K562 (cell line): ENCODE data around the gene RFC2. TPM values are rescaled to one million over a fixed set of nuclear protein-coding genes. Genes with fewer than 3 reads are reported as not detected.

Source experiments
- ELF2 ChIP-seq: fragments of 250-450 bp; sonication (Bioruptor Pico); IDR thresholded peaks from 2 replicates; pipeline ENCODE4 v1.5.0; 2021; ENCODE audit warnings: mild to moderate bottlenecking
- GABPA ChIP-seq: fragments of 200-800 bp; sonication (Bioruptor generic); conservative IDR thresholded peaks from 2 replicates; pipeline ENCODE4 v1.6.1; 2016; ENCODE audit warnings: low read depth, missing genetic modification characterization, missing compliant biosample characterization
- GTF2E2 ChIP-seq: fragments of 200-800 bp; sonication (Bioruptor generic); IDR thresholded peaks from 2 replicates; pipeline ENCODE4 v1.6.1; 2016; ENCODE audit warnings: missing genetic modification characterization, missing compliant biosample characterization
- HCFC1 ChIP-seq: IDR thresholded peaks from 2 replicates; pipeline ENCODE4 v1.6.1; 2012; ENCODE audit warnings: low read depth, low read length, improper control_type of control experiment
- HES1 ChIP-seq: fragments of 450-650 bp; IDR thresholded peaks from 2 replicates; pipeline ENCODE4 v1.6.1; 2016; ENCODE audit warnings: low read depth, mild to moderate bottlenecking, moderate library complexity
- HMG20A ChIP-seq: fragments of 450-650 bp; formaldehyde crosslinking; conservative IDR thresholded peaks from 2 replicates; pipeline ENCODE4 v1.4.0; 2020; ENCODE audit warnings: mild to moderate bottlenecking, mixed read lengths
- JUNB ChIP-seq: fragments of 450-650 bp; formaldehyde crosslinking; conservative IDR thresholded peaks from 2 replicates; pipeline ENCODE4 v1.4.0; 2020; ENCODE audit warnings: mild to moderate bottlenecking
- KDM4B ChIP-seq, 2 experiments: fragments of 450-650 bp in 1 of 2; sonication (generic) in 1 of 2; IDR thresholded peaks; 2 replicates each; pipeline ENCODE4 v1.6.1; 2016 to 2017; ENCODE audit warnings: borderline replicate concordance in 2 of 2, antibody characterized with exemption in 1 of 2, low read depth in 1 of 2, mild to moderate bottlenecking in 1 of 2
- MYC ChIP-seq, 2 experiments: fragments of 250-450 bp in 1 of 2; sonication (Bioruptor Pico) in 1 of 2; IDR thresholded peaks; 2 replicates each; pipeline versions ENCODE4 v1.5.1 to v1.6.1; 2012 to 2021; ENCODE audit warnings: low read depth in 2 of 2, borderline replicate concordance in 1 of 2, improper control_type of control experiment in 1 of 2, low read length in 1 of 2, mild to moderate bottlenecking in 1 of 2, moderate library complexity in 1 of 2
- NFE2L1 ChIP-seq: fragments of 450-650 bp; IDR thresholded peaks from 2 replicates; pipeline ENCODE4 v1.6.1; 2016; ENCODE audit warnings: missing genetic modification characterization, low read depth, mild to moderate bottlenecking, missing compliant biosample characterization, moderate library complexity, borderline replicate concordance
- NFIX ChIP-seq: fragments of 250-450 bp; sonication (Bioruptor Pico); IDR thresholded peaks from 2 replicates; pipeline ENCODE4 v1.4.0; 2020; ENCODE audit warnings: low read depth, mild to moderate bottlenecking, moderate library complexity
- POLR2G ChIP-seq: fragments of 200-400 bp; formaldehyde crosslinking; IDR thresholded peaks from 2 replicates; pipeline ENCODE4 v1.6.1; 2017; ENCODE audit warnings: low read depth, mild to moderate bottlenecking, antibody characterized with exemption, low read length, moderate library complexity
- PTBP1 ChIP-seq: fragments of 200-400 bp; formaldehyde crosslinking; IDR thresholded peaks from 2 replicates; pipeline ENCODE4 v1.6.1; 2017; ENCODE audit warnings: low read depth, low read length
- PTTG1 ChIP-seq: fragments of 450-650 bp; IDR thresholded peaks from 2 replicates; pipeline ENCODE4 v1.6.1; 2016; ENCODE audit warnings: low read depth, mild to moderate bottlenecking, missing genetic modification characterization, missing compliant biosample characterization
- SAFB ChIP-seq: fragments of 200-400 bp; formaldehyde crosslinking; IDR thresholded peaks from 2 replicates; pipeline ENCODE4 v1.6.1; 2017; ENCODE audit warnings: low read depth, low read length, borderline replicate concordance
- TAF7 ChIP-seq: fragments of 450-650 bp; IDR thresholded peaks from 2 replicates; pipeline ENCODE4 v1.6.1; 2016; ENCODE audit warnings: missing genetic modification characterization, missing compliant biosample characterization
- TRIM28 ChIP-seq: fragments of 450-650 bp; IDR thresholded peaks from 2 replicates; pipeline ENCODE4 v1.6.1; 2017
- UBTF ChIP-seq, 2 experiments: IDR thresholded peaks; 2 replicates each; pipeline ENCODE4 v1.6.1; 2012; ENCODE audit warnings: improper control_type of control experiment in 2 of 2, low read depth in 2 of 2, low read length in 2 of 2, borderline replicate concordance in 1 of 2
- USF1 ChIP-seq: sonication (generic); formaldehyde crosslinking; IDR thresholded peaks from 2 replicates; pipeline ENCODE4 v1.9.0; 2022; ENCODE audit warnings: mild to moderate bottlenecking, missing genetic modification reagents
- WHSC1 ChIP-seq: IDR thresholded peaks from one replicate; pipeline ENCODE4 v1.6.1; 2012; ENCODE audit warnings: low read length, control low read depth, inconsistent platforms
- ZNF143 ChIP-seq: sonication (generic); formaldehyde crosslinking; IDR thresholded peaks from 2 replicates; pipeline ENCODE4 v1.9.0; 2022; ENCODE audit warnings: mild to moderate bottlenecking, missing genetic modification reagents
- ZNF197 ChIP-seq: fragments of 200-800 bp; sonication (Bioruptor generic); IDR thresholded peaks from 2 replicates; pipeline ENCODE4 v1.6.1; 2016; ENCODE audit warnings: low read depth, missing genetic modification characterization, missing compliant biosample characterization
- ZNF561 ChIP-seq: fragments of 450-650 bp; formaldehyde crosslinking; conservative IDR thresholded peaks from 2 replicates; pipeline ENCODE4 v1.4.0; 2020; ENCODE audit warnings: mild to moderate bottlenecking, moderate library complexity
- polyA plus RNA-seq, 8 experiments: library from polyadenylated mRNA; depleted of rRNA in 4 of 8; stranded (reverse) in 5 of 8; unstranded in 3 of 8; fragments of >200 nt; fragmentation: Nextera tagmentation in 2 of 8; fragmentation: Illumina TruSeq in 1 of 8; extraction: Ambion mirVana in 2 of 8; extraction: Trizol in 1 of 8; gene quantifications; 2 replicates each; pipeline versions ENCODE4 v1.2.1 to v1.2.3, GENCODE V29; 2011 to 2014; ENCODE audit warnings: inconsistent platforms in 1 of 8, missing spikeins in 1 of 8
- total RNA-seq, 7 experiments: library from RNA; depleted of rRNA in 6 of 7; stranded (reverse); fragments of >200 nt in 6 of 7; fragmentation: Illumina TruSeq in 2 of 7; extraction: Trizol in 2 of 7; gene quantifications; 2 replicates each; pipeline versions ENCODE4 v1.2.1 to v1.2.3, GENCODE V29; 2011 to 2021; ENCODE audit warnings: low replicate concordance in 1 of 7

RFC2 gene
- total and polyA plus RNA-seq, 9 of the 15 experiments (the other 6 are each of a cell fraction or from before 2014, with no cell fraction given): 32.5 to 161 (median 102) TPM

- TF ChIP-seq PTTG1 (tag): no peak
- TF ChIP-seq WHSC1: no peak
- no peak for TF ChIP-seq TRIM28
- TF ChIP-seq GABPA: peak; percentile 99
- peak; percentile 52 to 90; a peak in 3 of 4 replicates for TF ChIP-seq UBTF (IDR thresholded peaks at IDR 0.05; ENCODE audit: borderline replicate concordance in 1 of 2, low read depth in 2 of 2, low read length in 2 of 2)
- TF ChIP-seq TAF7 (tag): peak; percentile 67
- no peak for TF ChIP-seq ZNF561 (CRISPR knock-in tag)
- TF ChIP-seq MYC (IDR thresholded peaks at IDR 0.05; ENCODE audit: low read depth, low read length): peak; percentile 68
- peak; percentile 67; the same call in 1 of the 2 replicates for TF ChIP-seq MYC (CRISPR knock-in tag; IDR thresholded peaks at IDR 0.05; ENCODE audit: borderline replicate concordance, low read depth)
- TF ChIP-seq POLR2G: peak; percentile 97
- TF ChIP-seq JUNB (CRISPR knock-in tag): no peak
- TF ChIP-seq SAFB: no peak
- peak in 1 of 2 experiments; percentile 86; a peak in 1 of 4 replicates for TF ChIP-seq KDM4B (IDR thresholded peaks at IDR 0.05; ENCODE audit: borderline replicate concordance in 2 of 2, low read depth in 1 of 2)
- peak; percentile 82; the same call in 1 of the 2 replicates for TF ChIP-seq GTF2E2 (tag)
- no peak for TF ChIP-seq HMG20A
- TF ChIP-seq HCFC1: peak; percentile 85
- TF ChIP-seq NFE2L1 (tag): no peak
- TF ChIP-seq NFIX (CRISPR knock-in tag): no peak
- no peak for TF ChIP-seq ELF2 (CRISPR knock-in tag)
- TF ChIP-seq ZNF197 (CRISPR knock-in tag): no peak
- TF ChIP-seq ZNF143: no peak
- TF ChIP-seq USF1 (CRISPR knock-in tag): no peak
- TF ChIP-seq HES1: no peak
- TF ChIP-seq PTBP1: no peak
Observed at GRCh38 chr7:74254129-74254857, at the start of gene RFC2 (continued).
